Measurements from ENCODE around the gene PLEKHH1.

PLEKHH1 gene

DNA sequence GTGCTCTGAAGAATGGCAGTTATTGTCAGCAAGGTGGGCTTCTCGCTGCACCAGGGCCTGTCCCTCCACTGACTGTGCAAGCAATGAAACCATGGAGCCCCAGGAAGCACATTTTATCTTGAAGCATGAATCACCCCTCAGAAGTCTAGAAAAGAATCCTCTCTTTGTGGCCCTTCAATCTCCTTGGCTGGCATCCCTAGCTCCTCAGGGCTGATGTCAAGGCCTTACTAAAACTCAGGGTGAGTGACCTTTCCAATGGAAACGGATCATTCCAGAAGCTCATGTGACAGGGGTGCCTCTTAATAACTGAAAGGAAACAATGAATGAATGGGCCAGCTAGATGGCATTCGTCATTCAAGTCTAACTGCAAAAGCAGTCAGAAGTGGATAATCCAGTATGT is 22.3 kb upstream of the PLEKHH1 start:
- no peak for DNase-seq (ENCODE audit: low read depth)

DNA sequence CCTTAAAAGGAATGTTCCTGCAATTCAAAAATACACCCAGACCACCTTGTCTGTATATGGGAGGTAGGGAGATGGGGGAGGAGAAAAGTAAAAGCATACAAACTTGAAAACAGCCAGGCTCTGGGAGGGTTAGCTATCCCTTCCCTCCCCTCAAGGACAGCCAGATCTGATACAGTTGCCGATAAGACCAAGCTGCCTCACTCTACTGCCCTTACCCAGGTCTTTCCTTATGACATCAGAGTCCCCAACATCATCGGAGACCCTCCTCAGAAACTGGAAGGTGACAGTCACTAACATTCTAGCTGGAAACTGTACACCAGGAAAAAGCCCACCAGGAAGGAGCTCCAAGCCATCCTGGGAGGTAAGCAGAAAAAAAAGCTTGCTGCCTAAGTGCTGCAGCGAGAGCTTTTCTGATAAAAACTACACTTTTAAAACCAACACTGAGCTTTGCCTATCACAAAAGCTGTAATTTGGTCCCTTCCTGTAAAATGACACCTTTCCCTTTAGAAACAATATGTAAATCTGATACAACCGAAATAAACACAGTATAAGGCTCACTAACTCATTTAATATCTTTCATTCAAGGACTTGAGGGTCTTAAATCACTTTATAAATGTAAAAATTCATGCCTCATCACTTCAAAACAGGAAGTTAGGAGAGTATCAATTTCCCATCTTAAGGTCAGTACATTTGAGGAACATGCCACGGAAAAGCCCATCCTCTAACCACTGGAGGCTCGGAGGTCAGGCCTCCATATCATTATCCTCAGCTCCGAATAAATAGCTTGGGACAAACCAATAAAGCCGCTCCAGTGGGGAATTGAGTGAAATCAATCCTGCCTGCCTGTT is 20.4 kb upstream of the PLEKHH1 start:
- no peak for DNase-seq (ENCODE audit: low read depth)

DNA sequence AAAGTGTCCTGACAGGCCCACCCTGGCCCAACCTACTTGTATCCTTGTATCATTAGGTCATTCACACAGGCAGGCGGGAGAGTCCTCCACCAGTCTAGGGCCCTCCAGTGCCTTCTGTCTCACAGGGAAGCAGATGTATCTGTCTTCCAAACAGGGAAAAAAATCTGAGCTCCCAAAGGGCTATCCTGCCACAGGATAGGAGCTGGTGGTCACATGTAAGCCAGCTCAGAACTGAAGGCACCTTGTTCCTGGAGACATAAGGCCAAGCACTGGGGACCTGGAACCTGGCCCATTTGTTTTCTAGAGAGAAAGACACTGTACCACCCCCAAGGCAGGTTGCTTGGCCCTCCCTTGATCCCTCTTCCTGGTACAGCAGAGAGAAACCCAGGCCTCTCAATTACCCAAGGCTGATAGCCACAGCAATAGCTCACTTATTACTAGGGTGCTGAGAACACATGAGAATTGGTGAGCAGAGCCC is 19.4 kb upstream of the PLEKHH1 start:
- no peak for DNase-seq (ENCODE audit: low read depth)

DNA sequence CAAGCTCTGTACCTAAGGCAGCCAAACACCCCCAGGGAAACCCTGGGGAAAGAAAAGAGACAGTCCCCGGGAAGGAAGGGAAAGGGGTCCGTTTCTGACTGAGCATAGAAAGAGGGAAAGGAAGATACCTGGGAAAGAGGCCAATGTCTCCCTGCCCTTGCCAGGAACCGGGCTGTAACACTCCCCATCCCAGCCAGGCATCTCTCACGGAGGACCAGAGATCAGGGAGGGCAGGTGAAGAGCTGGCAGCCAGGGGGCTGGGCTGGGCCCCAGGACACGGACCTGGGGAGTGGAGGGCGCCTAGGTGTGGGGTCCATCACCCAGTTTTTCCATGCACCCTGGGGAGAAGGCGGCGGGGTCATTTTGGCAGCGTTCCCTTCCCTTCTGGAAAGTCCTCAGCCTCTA is 18.9 kb upstream of the PLEKHH1 start:
- no peak for DNase-seq (ENCODE audit: low read depth)

DNA sequence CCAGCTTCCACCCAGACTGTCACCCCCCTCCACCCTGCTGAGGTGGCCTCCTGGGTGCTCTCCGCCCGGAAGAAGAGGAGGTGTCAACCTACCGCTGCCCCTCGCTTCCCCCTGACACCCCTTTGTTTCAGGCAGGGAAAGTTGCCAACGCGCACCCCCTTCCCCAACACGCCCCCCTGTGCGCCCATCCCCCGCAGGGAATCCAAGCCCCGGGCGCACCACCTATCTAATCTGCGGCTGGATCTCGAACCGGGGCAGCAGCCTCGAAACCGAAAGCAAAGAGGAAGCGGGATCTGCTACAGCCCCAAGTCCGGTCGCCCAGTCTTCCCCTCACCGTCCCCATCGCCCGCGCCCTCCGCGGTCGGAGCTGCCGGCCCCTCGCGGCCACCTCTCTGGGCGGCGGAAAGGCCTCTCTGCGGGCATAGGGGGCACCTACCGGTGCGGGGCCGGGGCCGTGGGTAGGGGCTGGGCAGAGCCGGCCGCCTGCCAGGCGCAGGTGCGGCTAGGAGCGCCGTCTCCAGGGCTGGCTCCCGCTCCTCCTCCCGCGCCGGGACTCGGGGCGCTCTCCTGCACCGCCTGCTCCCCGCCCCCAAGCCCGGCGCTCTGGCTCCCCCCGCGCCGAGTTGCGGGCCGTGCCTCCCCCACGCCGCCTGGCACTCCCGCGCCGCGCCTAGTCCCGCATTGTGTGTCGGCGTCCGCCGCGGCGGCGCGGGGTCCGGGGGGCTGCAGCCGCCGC is 18.3 kb upstream of the PLEKHH1 start:
- no peak for DNase-seq (ENCODE audit: low read depth)

DNA sequence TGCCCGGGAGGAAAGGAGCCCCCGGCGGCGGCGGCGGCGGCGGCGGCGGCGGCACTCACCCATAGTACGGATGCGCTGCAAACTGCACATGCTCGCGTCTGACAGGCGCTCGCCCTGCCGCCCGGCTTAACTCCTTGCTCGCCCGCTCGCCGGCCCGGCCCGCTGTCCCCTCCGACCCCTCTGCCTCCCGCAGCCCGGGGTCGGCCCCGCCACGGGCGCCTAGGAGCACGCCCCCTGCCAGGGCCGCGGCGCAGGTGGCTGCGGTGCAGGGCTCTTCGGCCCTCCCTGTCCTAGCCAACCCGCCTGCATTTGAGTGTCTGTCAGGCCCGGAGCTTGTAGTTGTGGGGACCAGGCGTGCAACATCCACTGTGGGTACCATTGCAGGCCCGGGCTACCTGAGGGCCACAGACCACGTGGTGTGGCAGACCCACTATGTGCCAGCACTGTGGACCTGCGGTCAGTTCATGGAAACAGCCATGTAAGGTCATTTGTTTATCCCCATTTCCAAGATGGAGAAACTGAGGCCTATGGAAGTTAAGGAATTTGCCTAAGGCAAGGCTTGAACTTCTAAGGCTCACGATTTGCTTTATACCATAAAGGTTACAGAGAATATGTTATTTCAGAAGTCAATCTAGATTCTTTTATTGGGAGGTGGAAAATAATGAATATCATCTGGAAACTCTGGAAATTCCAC is 17.6 kb upstream of the PLEKHH1 start:
- no peak for DNase-seq (ENCODE audit: low read depth)

DNA sequence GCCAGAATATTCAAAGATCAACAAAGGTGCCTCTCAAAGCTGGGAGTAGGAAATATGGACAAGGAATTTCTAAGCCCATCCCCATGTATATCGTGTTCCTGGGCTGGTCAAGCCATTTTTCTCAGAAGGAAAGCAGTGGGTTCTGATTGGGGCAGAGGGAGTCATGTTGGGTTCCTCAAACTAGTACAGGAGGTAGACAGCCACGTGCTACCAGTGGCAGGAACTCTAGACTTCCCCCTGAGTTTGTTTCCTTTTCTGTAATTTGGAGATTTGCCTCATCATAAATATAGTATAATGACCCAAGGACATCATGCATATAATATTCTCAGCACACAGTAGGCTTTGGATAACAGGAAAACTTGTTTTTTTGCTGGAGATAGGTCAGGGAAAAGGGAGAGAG is 16.4 kb upstream of the PLEKHH1 start:
- DNase-seq (ENCODE audit: low read depth): no peak

DNA sequence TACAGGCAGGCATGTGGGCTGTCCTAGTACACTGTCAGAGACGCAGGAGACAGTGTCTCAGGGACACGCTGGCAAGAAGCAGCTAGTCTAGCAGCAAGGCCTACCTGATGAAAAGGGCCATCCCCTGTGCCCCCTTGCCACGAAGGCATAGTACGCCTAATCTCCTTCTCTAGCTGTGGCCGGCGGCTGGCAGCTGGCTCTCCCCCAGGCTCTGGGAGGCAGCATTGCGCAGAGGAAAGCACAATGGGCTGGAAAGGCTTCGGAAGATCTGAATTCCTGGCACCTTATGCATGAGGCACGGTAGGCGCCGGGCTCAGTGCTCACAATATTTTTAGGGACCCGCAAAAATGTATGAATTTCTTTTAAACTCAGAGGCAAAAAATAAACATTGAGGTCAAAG is 16.0 kb upstream of the PLEKHH1 start:
- DNase-seq (ENCODE audit: low read depth): no peak

DNA sequence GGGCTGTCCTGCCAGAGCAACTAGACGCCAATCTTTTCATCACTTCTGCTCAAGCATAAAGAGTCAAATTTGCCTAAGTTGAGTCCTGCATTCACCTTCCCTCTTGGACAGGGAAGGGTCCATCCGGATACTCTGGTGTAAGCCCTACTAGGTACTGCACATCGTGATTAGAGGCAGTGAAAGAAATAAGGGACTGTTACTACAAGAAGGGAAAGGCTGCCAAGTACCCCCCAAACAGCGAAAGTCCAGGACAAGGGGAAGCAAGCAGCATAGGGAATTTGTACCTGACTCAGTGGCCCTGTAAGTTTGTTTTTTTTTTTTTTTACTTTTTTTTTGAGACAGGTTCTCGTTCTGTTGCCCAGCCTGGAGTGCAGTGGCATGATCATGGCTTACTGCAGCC is 13.7 kb upstream of the PLEKHH1 start:
- DNase-seq (ENCODE audit: low read depth): no peak

DNA sequence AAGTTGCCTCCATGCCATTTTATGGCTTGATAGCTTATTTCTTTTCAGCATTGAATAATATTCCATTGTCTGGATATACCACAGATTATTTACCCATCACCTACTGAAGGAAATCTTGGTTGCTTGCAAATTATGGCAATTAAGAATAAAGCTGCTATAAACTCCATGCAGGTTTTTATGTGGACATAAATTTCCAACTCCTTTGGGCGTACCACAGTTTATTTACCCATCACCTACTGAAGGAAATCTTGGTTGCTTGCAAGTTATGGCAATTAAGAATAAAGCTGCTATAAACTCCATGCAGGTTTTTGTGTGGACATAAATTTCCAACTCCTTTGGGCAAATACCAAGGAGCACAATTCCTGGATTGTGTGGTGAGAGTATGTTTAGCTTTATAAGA is 12.6 kb upstream of the PLEKHH1 start:
- no peak for DNase-seq (ENCODE audit: low read depth)

DNA sequence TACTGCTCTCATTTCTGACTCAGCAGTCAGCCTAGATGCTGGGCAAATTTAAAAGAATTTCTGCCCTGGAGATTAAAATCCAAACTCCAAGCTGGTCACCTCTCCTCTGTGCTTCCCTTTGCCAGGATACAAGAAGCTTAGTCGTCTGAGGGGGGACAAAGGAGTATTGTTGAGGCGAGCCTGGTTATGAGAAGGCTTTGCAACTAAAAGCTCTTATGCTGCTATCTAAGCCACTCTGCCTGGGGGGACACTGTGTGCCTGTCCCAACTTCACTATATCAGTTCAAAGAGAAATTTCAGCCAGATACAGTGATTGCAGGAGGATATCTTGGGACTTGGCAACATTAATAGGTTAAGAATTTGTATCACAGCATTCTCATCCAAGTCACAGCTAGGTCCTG is 10.8 kb upstream of the PLEKHH1 start:
- DNase-seq (ENCODE audit: low read depth): no peak

DNA sequence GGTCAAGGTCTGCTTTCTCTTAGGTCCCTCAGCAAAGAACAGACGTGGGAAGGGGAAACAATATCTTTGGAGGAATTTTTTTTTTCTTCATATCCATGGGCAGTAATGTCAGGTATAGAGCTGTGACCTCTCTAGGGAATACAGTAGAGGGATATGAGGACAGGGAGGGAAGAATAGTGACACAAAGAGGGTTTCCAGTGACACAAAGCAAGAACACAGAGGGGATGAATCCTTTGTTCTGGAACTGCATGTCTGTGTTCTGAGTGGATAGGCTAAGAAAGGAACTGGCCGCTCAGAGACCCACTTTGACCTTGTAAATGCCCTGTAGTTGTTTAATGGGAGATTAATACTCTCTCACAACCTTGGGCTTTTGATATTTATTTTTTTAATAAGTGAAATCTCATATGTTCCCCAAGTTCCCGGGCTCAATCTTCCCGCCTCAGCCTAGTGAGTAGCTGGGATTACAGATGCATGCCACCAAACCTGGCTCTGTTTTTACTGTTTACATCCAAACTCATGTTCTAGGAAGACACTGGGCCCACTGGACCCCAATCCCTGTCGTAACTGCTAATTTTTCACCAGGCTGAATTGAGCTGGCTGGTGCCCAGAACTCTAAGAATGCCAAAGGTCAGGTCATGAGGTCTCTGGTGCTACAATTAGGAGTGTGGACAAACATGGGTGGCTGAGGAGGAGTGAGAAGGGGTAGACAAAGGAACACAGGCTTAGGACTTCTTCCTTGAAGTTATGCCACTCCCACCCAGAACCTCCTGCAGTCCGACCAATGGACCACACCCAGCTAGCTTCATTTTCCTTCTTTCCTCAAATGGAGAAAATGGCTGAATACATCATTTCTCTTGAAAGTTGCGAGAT is 9.1 kb upstream of the PLEKHH1 start:
- no peak for DNase-seq (ENCODE audit: low read depth)

DNA sequence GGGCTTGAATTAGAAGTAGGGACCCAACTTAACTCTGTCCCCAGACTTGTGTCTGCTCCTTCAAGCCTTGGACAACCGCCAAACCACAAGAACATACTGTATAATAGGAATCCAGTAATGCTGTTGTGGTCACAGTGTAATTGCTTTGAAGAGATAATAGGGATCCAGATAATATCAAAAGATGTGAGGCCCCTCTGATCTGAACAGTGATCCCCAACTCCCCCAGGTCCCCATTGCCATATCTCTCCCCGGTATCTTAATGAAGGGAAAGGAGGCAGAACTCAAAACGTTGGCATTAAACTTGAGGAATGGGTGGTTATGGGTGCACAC is 8.5 kb upstream of the PLEKHH1 start:
- DNase-seq (ENCODE audit: low read depth): no peak

DNA sequence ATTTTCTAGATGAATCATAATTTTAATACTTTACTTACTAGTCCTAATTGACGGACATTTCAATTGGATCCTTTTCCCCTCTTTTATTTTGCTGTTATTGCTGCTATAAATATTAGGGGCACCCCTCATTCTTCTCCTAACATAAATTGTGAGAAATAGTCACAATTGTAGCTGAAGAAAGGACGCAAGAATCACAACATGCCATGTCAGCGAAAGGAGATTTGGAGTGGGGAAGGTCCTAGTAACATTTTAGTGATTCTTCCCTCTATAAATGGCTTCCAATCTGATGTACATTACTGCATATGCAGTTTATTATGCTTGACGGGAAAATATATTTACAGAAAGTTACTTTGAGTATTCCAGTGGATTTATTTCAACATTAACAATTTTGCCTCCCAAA is 7.7 kb upstream of the PLEKHH1 start:
- DNase-seq (ENCODE audit: low read depth): no peak

DNA sequence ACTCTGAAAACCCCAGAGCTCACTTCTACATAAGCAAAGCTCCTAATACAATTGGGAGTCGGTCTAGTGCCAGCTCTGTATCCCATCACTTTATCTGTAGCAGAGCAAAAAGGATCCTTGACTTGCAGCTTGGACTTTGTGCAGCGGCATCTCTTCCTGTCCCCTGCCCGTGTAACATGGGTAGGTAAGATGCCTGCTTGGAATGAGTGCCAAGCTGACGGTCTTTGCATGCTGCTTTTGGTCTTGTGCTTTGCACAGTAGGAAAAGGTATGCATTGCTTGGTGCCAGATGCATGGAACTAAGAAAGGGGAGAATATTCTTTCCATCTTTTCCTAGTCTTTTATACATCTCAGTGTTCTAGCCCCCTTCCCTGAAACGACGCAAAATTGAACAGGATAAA is 6.9 kb upstream of the PLEKHH1 start:
- no peak for DNase-seq (ENCODE audit: low read depth)

DNA sequence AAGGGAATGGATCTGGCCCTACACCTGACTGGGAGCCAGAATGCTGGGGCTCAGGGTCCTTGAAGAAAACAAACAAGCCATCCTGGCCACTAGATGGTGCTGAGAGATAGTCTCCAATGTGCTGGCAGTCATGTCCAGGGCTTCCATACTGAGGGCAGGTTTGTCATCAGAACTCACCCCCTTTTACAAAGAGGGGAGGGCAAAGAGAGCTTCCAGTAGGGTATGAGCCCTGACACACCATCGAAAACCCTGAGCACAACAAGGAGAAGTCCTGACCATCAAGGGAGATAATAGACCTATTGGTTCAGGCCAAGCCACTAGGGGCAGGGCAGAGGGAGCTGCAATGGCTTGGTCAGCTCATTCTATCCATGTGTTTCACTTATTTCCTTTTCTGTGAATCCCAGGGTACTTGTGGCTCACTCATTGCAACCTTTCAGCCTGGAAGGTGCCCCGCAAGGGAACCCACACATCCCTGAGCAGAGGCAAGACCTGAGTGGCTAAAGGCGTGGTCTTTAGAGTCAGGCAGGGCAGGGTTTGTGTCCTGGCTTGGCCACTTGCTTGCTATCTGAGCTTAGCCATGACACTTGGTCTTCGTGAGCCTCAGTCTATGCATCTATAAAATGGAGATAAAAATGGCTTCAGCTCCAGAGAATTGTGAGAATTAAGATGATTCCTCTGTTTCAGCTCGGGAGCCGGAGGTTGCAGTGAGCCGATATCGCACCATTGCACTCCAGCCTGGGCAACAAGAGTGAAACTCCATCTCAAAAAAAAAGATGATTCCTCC is 6.2 kb upstream of the PLEKHH1 start:
- peak; percentile 12 for DNase-seq (ENCODE audit: low read depth)

DNA sequence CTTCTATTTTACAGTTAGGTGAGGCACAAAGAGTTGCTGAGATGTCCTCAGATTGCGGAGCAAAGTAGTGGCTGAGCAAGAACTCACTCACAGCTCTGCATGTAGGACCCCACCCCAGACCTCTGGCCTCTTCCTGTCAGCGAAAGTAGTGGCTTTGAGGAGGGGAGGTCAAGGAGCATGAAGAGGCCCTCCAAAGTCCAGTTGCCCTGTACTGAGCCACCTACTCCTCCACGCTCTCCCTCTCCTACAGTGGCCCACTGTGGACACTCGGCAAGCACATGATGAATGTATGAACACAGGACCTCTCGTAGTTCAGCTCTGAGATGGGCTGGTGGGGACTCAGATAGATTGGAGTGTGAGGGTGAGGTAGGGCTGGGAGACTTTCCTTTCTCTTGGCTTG is 5.3 kb upstream of the PLEKHH1 start:
- no peak for DNase-seq (ENCODE audit: low read depth)

DNA sequence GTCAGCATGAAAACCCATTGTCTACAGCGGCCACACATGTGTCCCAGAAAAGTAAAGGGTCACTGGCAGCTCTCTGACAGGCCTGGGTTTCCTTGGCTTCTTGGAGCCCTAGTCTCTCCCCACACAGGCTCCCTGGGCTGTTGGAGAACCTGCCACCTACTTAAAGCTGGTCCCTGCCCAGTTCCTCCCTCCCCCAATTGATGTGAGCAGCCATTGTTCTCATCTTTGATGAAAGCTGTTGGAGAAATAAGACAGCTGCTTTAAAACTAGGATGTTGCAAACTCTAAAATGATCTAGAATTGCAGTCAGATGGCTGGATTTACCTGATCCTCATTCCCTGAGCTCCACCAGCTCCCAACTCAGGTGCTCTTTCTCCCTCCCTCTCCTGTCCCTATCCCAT is 4.8 kb upstream of the PLEKHH1 start:
- no peak for DNase-seq (ENCODE audit: low read depth)

DNA sequence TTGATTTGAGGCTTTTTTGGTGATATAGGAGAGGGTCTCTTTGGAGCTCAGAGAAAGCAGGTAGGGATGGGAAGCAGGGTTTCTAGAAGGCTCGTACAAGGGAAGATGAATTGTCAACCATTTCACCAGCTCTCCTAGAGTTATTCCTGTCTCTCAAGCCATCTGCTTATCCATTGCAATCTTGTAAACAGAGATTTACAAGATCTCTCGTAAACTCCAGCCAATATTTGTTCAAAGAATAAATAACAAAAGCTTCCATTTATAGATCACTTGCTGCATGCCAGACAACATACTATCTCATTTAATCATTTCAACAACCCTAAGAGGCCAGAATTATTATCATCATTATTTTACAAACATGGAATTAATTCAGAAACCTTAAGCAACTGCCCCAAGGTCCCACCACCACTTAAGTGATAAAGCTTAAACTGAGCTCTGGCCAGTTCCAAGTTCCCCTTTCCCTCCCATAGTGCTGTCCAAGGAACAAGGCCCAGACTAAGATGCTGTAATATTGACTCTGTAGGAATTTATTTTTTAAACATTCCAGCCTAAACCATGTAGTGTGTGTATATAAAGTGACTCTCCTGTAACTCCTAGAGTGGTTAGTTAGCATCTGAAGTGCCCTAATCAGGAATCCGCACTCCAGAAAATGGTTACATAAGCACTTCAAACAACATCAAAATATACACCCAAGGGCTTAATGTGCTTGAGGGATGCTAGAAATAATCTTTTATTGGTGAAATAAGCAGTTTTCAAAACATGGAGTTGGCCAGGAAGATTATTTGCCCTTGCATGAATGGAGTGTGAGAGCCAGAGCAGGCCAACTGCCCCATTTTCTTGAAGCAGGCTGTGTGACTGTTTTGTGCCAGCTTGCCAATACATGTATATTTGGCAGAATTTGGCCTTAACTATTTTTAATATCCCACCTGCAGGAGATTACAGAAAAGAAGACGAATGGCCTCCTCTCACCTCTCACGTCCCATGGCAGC is 2.8 kb upstream of the PLEKHH1 start:
- no peak for DNase-seq (ENCODE audit: low read depth)

DNA sequence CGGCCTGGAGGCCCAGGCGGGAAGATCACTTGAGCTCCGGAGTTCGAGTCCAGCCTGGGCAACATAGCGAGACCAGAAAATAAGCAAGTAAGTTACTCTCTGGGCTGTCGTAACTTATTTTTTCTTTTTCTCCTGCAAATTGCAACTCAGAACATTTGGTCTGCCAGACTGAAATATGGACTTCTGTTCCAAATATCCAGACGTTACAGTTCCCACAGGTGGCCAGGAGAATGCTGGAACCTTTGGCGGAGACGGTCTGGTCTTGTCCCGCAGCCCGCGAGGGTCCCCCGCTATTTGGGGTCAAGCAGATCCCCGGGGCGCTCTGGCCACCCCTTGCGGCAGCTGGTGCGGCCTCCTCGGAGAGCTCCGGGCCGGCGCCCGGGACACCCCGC is 488 bp upstream of the PLEKHH1 start:
- DNase-seq (ENCODE audit: low read depth): no peak

All from HS-27A (cell line).